Measurements from ENCODE around the gene FAM53B. TPM values are rescaled to one million over a fixed set of nuclear protein-coding genes. Genes with fewer than 3 reads are reported as not detected.

The FAM53B gene
- total RNA-seq, 2 donors from 2014 or later = 68.5 to 69.2 TPM

GRCh38 chr10:124728830-124729661, 15.1 kb downstream of the FAM53B start:
- H3K27me3 Mint-ChIP-seq = no peaks in the 10 kb centered on the region
- H3K36me3 Mint-ChIP-seq (ENCODE audit: low read depth) = peaks cover 4% of the 10 kb centered on the region
- DNase-seq (peak in 1 of 3 donors; percentile 3), ATAC-seq (no peak)
- no peaks in the 10 kb centered on the region for H3K9me3 ChIP-seq (ENCODE audit: control insufficient read depth, low read length, poor library complexity, severe bottlenecking)
- H3K27ac Mint-ChIP-seq = peak overlapping the region; percentile 95
- H3K4me1 Mint-ChIP-seq = peaks cover 70% of the 10 kb centered on the region
- peak overlapping the region; percentile 83 for H3K4me3 Mint-ChIP-seq

GRCh38 chr10:124728071-124728829, 15.9 kb downstream of the FAM53B start:
- H3K4me3 Mint-ChIP-seq = peak overlapping the region; percentile 83
- peaks cover 4% of the 10 kb centered on the region for H3K36me3 Mint-ChIP-seq (ENCODE audit: low read depth)
- H3K27me3 Mint-ChIP-seq = no peaks in the 10 kb centered on the region
- no peaks in the 10 kb centered on the region for H3K9me3 ChIP-seq (ENCODE audit: control insufficient read depth, low read length, poor library complexity, severe bottlenecking)
- ATAC-seq = peak; percentile 61
- peak in 1 of 3 donors; percentile 4 for DNase-seq
- H3K27ac Mint-ChIP-seq = peak overlapping the region; percentile 95
- peaks cover 72% of the 10 kb centered on the region for H3K4me1 Mint-ChIP-seq

DNA sequence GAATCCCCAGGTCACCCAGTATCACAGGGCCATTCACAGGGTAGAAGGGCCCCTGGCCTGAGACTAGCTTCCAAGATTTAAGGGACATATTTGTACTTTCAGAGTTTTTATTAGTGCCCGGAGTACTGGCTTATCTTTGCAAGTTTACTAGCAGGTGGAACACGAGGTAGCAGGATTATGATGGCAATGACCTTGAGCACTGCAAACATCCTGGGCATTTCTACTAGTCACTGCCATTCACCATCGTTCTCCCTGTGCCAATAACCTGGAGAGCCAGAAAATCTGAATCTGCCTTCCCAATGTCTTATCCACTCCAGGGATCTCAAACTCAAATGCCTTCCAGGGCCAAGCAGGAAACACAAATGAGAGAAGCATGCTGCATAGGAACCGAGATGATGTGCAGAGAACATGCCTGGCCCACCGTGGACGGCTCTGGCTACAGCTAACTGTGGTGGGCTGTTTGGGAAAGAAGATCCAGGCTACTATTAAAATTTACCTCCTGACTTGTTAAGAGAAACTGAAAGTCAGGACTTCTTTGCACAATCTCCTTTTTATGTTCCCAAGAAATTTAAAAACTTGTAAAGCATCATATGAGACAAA, 16.7 kb downstream of the FAM53B start:
- Mint-ChIP-seq H3K4me1 (peaks cover 72% of the 10 kb centered on the region), H3K27ac (peak overlapping the region; percentile 95), H3K36me3 (ENCODE audit: low read depth) (no peaks in the 10 kb centered on the region), H3K27me3 (no peaks in the 10 kb centered on the region), H3K4me3 (peak overlapping the region; percentile 41)
- DNase-seq (no peak), ATAC-seq (no peak)
- H3K9me3 ChIP-seq (ENCODE audit: control insufficient read depth, low read length, poor library complexity, severe bottlenecking) = no peaks in the 10 kb centered on the region

- Mint-ChIP-seq H3K27me3 (no peaks in the 10 kb centered on the region), H3K36me3 (ENCODE audit: low read depth) (no peaks in the 10 kb centered on the region), H3K27ac (peak overlapping the region; percentile 99), H3K4me1 (peaks cover 80% of the 10 kb centered on the region), H3K4me3 (peak overlapping the region; percentile 33)
- H3K9me3 ChIP-seq (ENCODE audit: control insufficient read depth, low read length, poor library complexity, severe bottlenecking) = no peaks in the 10 kb centered on the region
- no peak for ATAC-seq
- peak in 2 of 3 donors; percentile 2 to 3 for DNase-seq
Observed at GRCh38 chr10:124725791-124726190, 18.4 kb downstream of the FAM53B start.

GRCh38 chr10:124725171-124725631, 19.0 kb downstream of the FAM53B start:
- Mint-ChIP-seq H3K27me3 (no peaks in the 10 kb centered on the region), H3K4me1 (peaks cover 79% of the 10 kb centered on the region), H3K27ac (peak overlapping the region; percentile 99), H3K36me3 (ENCODE audit: low read depth) (no peaks in the 10 kb centered on the region), H3K4me3 (peak overlapping the region; percentile 89)
- ATAC-seq (no peak), DNase-seq (peak in 2 of 3 donors; percentile 0 to 3)
- no peaks in the 10 kb centered on the region for H3K9me3 ChIP-seq (ENCODE audit: control insufficient read depth, low read length, poor library complexity, severe bottlenecking)

- DNase-seq (peak in 1 of 3 donors; percentile 2), ATAC-seq (no peak)
- Mint-ChIP-seq H3K4me1 (peaks cover 74% of the 10 kb centered on the region), H3K27ac (peak overlapping the region; percentile 99), H3K27me3 (no peaks in the 10 kb centered on the region), H3K36me3 (ENCODE audit: low read depth) (no peaks in the 10 kb centered on the region), H3K4me3 (peak overlapping the region; percentile 89)
- H3K9me3 ChIP-seq (ENCODE audit: control insufficient read depth, low read length, poor library complexity, severe bottlenecking) = no peaks in the 10 kb centered on the region
Observed at GRCh38 chr10:124724279-124725027, 19.7 kb downstream of the FAM53B start.

DNA sequence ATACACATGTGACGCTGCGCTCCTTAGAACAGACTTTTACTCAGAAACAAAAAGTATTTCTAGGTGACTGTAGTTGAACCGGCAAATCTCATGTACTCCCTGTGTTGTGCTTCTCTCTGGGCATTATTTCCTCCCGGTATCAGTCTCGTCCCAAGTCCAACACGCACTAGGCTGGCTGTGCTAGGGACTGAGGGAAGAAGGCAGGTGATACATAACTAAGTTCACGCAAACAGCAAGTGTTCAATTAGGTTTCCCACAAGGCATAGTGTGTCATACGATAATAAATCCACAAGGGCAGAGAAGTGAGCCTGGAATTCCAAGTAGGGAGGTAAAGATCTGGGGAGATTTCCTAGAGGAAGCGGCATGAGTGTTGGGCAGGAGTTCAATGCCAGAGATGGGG, 20.4 kb downstream of the FAM53B start:
- DNase-seq (no peak), ATAC-seq (no peak)
- Mint-ChIP-seq H3K27ac (peak overlapping the region; percentile 99), H3K36me3 (ENCODE audit: low read depth) (no peaks in the 10 kb centered on the region), H3K4me1 (peaks cover 74% of the 10 kb centered on the region), H3K27me3 (no peaks in the 10 kb centered on the region), H3K4me3 (peak overlapping the region; percentile 89)
- no peaks in the 10 kb centered on the region for H3K9me3 ChIP-seq (ENCODE audit: control insufficient read depth, low read length, poor library complexity, severe bottlenecking)

- no peak for DNase-seq
- peak overlapping the region; percentile 89 for H3K4me3 Mint-ChIP-seq
Observed at GRCh38 chr10:124722798-124723783, 21.1 kb downstream of the FAM53B start.

GRCh38 chr10:124721330-124722045, 22.7 kb downstream of the FAM53B start:
- H3K27me3 Mint-ChIP-seq = no peaks in the 10 kb centered on the region
- H3K9me3 ChIP-seq (ENCODE audit: control insufficient read depth, low read length, poor library complexity, severe bottlenecking) = no peaks in the 10 kb centered on the region
- H3K27ac Mint-ChIP-seq = peak overlapping the region; percentile 99
- no peak for DNase-seq
- H3K36me3 Mint-ChIP-seq (ENCODE audit: low read depth) = peaks cover 2% of the 10 kb centered on the region
- peak overlapping the region; percentile 79 for H3K4me3 Mint-ChIP-seq
- H3K4me1 Mint-ChIP-seq = peaks cover 76% of the 10 kb centered on the region
- no peak for ATAC-seq

More at GRCh38 chr10:124722798-124723783, 21.1 kb downstream of the FAM53B start:
- H3K36me3 Mint-ChIP-seq (ENCODE audit: low read depth) = no peaks in the 10 kb centered on the region
- ATAC-seq = peak; percentile 54
- no peaks in the 10 kb centered on the region for H3K27me3 Mint-ChIP-seq
- peaks cover 73% of the 10 kb centered on the region for H3K4me1 Mint-ChIP-seq
- no peaks in the 10 kb centered on the region for H3K9me3 ChIP-seq (ENCODE audit: control insufficient read depth, low read length, poor library complexity, severe bottlenecking)
- H3K27ac Mint-ChIP-seq = peak overlapping the region; percentile 99

GRCh38 chr10:124719213-124719851, 24.8 kb downstream of the FAM53B start:
- peaks cover 2% of the 10 kb centered on the region for H3K36me3 Mint-ChIP-seq (ENCODE audit: low read depth)
- peaks cover 77% of the 10 kb centered on the region for H3K4me1 Mint-ChIP-seq
- H3K27ac Mint-ChIP-seq = peak overlapping the region; percentile 99
- no peaks in the 10 kb centered on the region for H3K9me3 ChIP-seq (ENCODE audit: control insufficient read depth, low read length, poor library complexity, severe bottlenecking)
- H3K4me3 Mint-ChIP-seq = peak overlapping the region; percentile 87
- DNase-seq = peak in 2 of 3 donors; percentile 55 to 58
- H3K27me3 Mint-ChIP-seq = no peaks in the 10 kb centered on the region
- ATAC-seq = peak; percentile 49
